DOHH2 (cell line): ENCODE results near the gene CYP4A22.

ENCODE experiments used
- EZH2phosphoT487 ChIP-seq: fragments of 200-600 bp; sonication (generic); IDR thresholded peaks from 2 replicates; pipeline ENCODE4 v1.6.1; 2017; ENCODE audit warnings: borderline replicate concordance, mild to moderate bottlenecking, antibody characterized with exemption, low read length, moderate library complexity, mixed read lengths
- TF ChIP-seq, protein P1 (sequence below): fragments of 200-600 bp; sonication (generic); IDR thresholded peaks from one replicate; pipeline ENCODE4 v1.5.1; 2014; ENCODE audit warnings: antibody characterized with exemption, mild to moderate bottlenecking, low read depth, low read length; ENCODE audit not compliant: poor library complexity, severe bottlenecking

DNA sequence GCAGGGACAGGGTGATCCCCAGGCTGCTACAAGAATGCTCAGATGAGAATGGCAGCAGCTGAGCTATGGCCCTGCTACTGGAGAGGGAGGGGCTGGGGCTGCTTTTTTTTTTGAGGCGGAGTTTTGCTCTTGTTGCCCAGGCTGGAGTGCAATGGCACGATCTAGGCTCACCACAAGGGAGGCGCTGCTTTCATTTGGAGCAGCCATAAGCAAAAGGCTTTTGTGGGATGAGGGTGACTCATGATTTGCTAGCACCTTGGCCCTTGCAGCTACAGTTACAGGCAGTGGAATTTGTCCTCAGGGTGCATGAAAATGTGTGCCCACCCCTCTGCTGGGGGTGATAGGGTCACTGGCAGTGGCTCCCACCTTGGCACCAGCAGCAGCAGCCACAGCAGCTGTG is 32.4 kb upstream of the CYP4A22 start:
- TF ChIP-seq, protein P1, sequence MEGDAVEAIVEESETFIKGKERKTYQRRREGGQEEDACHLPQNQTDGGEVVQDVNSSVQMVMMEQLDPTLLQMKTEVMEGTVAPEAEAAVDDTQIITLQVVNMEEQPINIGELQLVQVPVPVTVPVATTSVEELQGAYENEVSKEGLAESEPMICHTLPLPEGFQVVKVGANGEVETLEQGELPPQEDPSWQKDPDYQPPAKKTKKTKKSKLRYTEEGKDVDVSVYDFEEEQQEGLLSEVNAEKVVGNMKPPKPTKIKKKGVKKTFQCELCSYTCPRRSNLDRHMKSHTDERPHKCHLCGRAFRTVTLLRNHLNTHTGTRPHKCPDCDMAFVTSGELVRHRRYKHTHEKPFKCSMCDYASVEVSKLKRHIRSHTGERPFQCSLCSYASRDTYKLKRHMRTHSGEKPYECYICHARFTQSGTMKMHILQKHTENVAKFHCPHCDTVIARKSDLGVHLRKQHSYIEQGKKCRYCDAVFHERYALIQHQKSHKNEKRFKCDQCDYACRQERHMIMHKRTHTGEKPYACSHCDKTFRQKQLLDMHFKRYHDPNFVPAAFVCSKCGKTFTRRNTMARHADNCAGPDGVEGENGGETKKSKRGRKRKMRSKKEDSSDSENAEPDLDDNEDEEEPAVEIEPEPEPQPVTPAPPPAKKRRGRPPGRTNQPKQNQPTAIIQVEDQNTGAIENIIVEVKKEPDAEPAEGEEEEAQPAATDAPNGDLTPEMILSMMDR, result no peak
- TF ChIP-seq EZH2phosphoT487, result no peak
